ENCODE results near the gene ABCA4. TPM values are rescaled to one million over a fixed set of nuclear protein-coding genes. Genes with fewer than 3 reads are reported as not detected.

Gene ABCA4
- polyA plus RNA-seq, 1 experiment = 0.17 TPM

- no peaks in the 10 kb centered on the region for H3K9me3 ChIP-seq (ENCODE audit: control insufficient read depth, insufficient read depth, low read length)
- TF ChIP-seq CTCF (IDR thresholded peaks at IDR 0.05; ENCODE audit: low read depth, low read length) = no peak
- peaks cover 8% of the 10 kb centered on the region for H3K27me3 ChIP-seq (ENCODE audit: control insufficient read depth, insufficient read depth, low read length)
- no peak for DNase-seq (ENCODE audit: low read depth, low spot score)
- ChIA-PET CTCF (interaction anchor here (0.6 to 3.3 kb wide), 3 partner anchors 31 to 325 kb away, joined by 4 to 14 read pairs (median 4); no protein-coding TSS in a partner anchor), POLR2A (no interaction called here)
- no peak overlapping the region for H3K4me3 ChIP-seq (ENCODE audit: low read depth, low read length)
- no peak overlapping the region for H3K27ac ChIP-seq (ENCODE audit: low read depth, low read length)
Measured at GRCh38 chr1:94011129-94011528, 109.8 kb downstream of the ABCA4 start.

- no peak overlapping the region for H3K27ac ChIP-seq (ENCODE audit: low read depth, low read length)
- POLR2A ChIA-PET = no interaction called here
- TF ChIP-seq CTCF (IDR thresholded peaks at IDR 0.05; ENCODE audit: low read depth, low read length) = no peak
- no peak for DNase-seq (ENCODE audit: low read depth, low spot score)
- H3K27me3 ChIP-seq (ENCODE audit: control insufficient read depth, insufficient read depth, low read length) = peaks cover 8% of the 10 kb centered on the region
- H3K4me3 ChIP-seq (ENCODE audit: low read depth, low read length) = no peak overlapping the region
- H3K9me3 ChIP-seq (ENCODE audit: control insufficient read depth, insufficient read depth, low read length) = no peaks in the 10 kb centered on the region
- CTCF ChIA-PET = interaction anchor here (1.0 kb wide), 1 partner anchor 326 kb away, joined by 3 read pairs; no protein-coding TSS in a partner anchor
Measured at GRCh38 chr1:94009304-94009703, 111.6 kb downstream of the ABCA4 start.

GRCh38 chr1:94006604-94007003, 114.3 kb downstream of the ABCA4 start:
- Histone ChIP-seq H3K27ac (ENCODE audit: low read depth, low read length) (no peak overlapping the region), H3K9me3 (ENCODE audit: control insufficient read depth, insufficient read depth, low read length) (no peaks in the 10 kb centered on the region; the same call in 1 of the 2 replicates), H3K4me3 (ENCODE audit: low read depth, low read length) (no peak overlapping the region), H3K27me3 (ENCODE audit: control insufficient read depth, insufficient read depth, low read length) (peaks cover 11% of the 10 kb centered on the region)
- TF ChIP-seq CTCF (IDR thresholded peaks at IDR 0.05; ENCODE audit: low read depth, low read length) = no peak
- POLR2A ChIA-PET = no interaction called here
- CTCF ChIA-PET = no interaction called here
- DNase-seq (ENCODE audit: low read depth, low spot score) = no peak

- ChIA-PET POLR2A (no interaction called here), CTCF (interaction anchor here (1.0 kb wide), 1 partner anchor 95 kb away, joined by 4 read pairs; no protein-coding TSS in a partner anchor)
- H3K27ac ChIP-seq (ENCODE audit: low read depth, low read length) = no peak overlapping the region
- TF ChIP-seq CTCF (IDR thresholded peaks at IDR 0.05; ENCODE audit: low read depth, low read length) = no peak
- DNase-seq (ENCODE audit: low read depth, low spot score) = no peak
- H3K9me3 ChIP-seq (ENCODE audit: control insufficient read depth, insufficient read depth, low read length) = peaks cover 2% of the 10 kb centered on the region; the same call in 1 of the 2 replicates
- H3K27me3 ChIP-seq (ENCODE audit: control insufficient read depth, insufficient read depth, low read length) = peaks cover 8% of the 10 kb centered on the region
- no peak overlapping the region for H3K4me3 ChIP-seq (ENCODE audit: low read depth, low read length)
Measured at GRCh38 chr1:94004924-94005323, 116.0 kb downstream of the ABCA4 start.

GRCh38 chr1:94002046-94002787, 118.7 kb downstream of the ABCA4 start:
- no peak overlapping the region for H3K27ac ChIP-seq (ENCODE audit: low read depth, low read length)
- H3K9me3 ChIP-seq (ENCODE audit: control insufficient read depth, insufficient read depth, low read length) = peaks cover 2% of the 10 kb centered on the region; the same call in 1 of the 2 replicates
- DNase-seq (ENCODE audit: low read depth, low spot score) = no peak
- ChIA-PET POLR2A (no interaction called here), CTCF (no interaction called here)
- no peak overlapping the region for H3K4me3 ChIP-seq (ENCODE audit: low read depth, low read length)
- TF ChIP-seq CTCF (IDR thresholded peaks at IDR 0.05; ENCODE audit: low read depth, low read length) = no peak
- H3K27me3 ChIP-seq (ENCODE audit: control insufficient read depth, insufficient read depth, low read length) = peaks cover 8% of the 10 kb centered on the region
